Measurements from ENCODE around the gene NUP188. TPM values are rescaled to one million over a fixed set of nuclear protein-coding genes. Genes with fewer than 3 reads are reported as not detected.

NUP188 gene
- total RNA-seq, 1 donor: 30.0 TPM

DNA sequence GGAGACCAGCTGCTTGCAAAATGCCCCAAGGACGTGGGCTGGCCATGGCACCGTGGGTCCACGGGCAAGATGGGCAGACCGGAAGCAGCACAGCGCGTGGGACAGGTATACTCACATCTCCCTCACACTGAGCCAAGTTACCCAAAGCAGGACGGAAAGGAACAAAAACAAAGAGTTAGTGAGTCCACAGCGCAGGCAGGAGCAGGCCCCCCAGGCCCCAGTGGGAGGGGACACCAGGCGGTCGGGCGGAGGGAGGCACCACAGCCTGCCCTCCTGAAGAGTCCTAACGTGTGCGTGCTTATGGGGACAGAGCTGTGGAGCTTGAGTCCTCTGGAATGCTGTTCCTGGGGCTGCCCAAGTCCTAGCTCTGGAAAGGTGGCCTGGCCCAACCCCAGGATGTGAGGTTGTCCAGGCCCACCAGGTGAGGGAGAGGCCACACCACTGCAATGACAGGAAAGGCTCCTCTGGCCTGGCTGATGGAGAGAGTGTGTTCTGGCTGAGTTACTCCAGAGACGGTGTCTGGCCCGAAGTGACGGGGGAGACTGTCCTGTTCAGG, 65.5 kb downstream of the NUP188 start:
- no peak overlapping the region for H3K27ac ChIP-seq (ENCODE audit: low read depth, low read length)
- no peak overlapping the region for H3K4me2 ChIP-seq (ENCODE audit: insufficient read depth, low read length)
- no peak overlapping the region for H3K4me3 ChIP-seq (ENCODE audit: insufficient read depth, low read length)
- H3K4me1 ChIP-seq (ENCODE audit: insufficient read depth, low read length): no peaks in the 10 kb centered on the region
- H3K27me3 ChIP-seq (ENCODE audit: insufficient read depth, low read length): no peaks in the 10 kb centered on the region
- no peaks in the 10 kb centered on the region for H3K9me3 ChIP-seq (ENCODE audit: low read depth, low read length)
- H3K36me3 ChIP-seq (ENCODE audit: insufficient read depth, low read length): peaks cover 5% of the 10 kb centered on the region
- H2AFZ ChIP-seq (ENCODE audit: low read length): no peak overlapping the region
- TF ChIP-seq, protein P1, sequence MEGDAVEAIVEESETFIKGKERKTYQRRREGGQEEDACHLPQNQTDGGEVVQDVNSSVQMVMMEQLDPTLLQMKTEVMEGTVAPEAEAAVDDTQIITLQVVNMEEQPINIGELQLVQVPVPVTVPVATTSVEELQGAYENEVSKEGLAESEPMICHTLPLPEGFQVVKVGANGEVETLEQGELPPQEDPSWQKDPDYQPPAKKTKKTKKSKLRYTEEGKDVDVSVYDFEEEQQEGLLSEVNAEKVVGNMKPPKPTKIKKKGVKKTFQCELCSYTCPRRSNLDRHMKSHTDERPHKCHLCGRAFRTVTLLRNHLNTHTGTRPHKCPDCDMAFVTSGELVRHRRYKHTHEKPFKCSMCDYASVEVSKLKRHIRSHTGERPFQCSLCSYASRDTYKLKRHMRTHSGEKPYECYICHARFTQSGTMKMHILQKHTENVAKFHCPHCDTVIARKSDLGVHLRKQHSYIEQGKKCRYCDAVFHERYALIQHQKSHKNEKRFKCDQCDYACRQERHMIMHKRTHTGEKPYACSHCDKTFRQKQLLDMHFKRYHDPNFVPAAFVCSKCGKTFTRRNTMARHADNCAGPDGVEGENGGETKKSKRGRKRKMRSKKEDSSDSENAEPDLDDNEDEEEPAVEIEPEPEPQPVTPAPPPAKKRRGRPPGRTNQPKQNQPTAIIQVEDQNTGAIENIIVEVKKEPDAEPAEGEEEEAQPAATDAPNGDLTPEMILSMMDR (IDR thresholded peaks at IDR 0.05; ENCODE audit: extremely low read depth, low read depth, low read length): no peak
- no peaks in the 10 kb centered on the region for H3K79me2 ChIP-seq (ENCODE audit: insufficient read depth, low read length)
- peak; percentile 80 for DNase-seq (ENCODE audit: insufficient read length, low spot score, missing footprints)
- H4K20me1 ChIP-seq (ENCODE audit: insufficient read depth, low read length): no peaks in the 10 kb centered on the region

DNA sequence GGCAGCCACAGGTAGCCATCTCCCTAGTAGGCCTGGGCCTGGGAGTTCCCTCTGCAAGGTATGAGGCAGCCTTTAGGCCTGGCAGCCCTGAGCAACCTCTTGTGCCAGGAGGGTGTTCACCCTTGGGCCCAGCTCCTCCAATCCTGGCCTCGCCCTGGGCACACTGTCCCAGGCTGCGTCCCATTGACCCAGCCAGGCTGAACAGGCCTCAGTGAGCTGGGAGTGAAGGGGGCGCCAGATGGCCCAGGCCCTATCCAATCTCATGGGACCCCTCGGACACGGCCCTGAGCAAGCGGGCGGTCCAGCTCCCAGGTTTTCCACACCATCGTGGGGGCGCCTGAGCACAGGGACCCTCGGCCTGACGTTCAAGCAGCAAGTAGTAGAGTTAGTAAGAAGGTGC, 66.2 kb downstream of the NUP188 start:
- Histone ChIP-seq H3K4me3 (ENCODE audit: insufficient read depth, low read length) (no peak overlapping the region), H3K36me3 (ENCODE audit: insufficient read depth, low read length) (peaks cover 5% of the 10 kb centered on the region), H3K27me3 (ENCODE audit: insufficient read depth, low read length) (no peaks in the 10 kb centered on the region), H3K4me1 (ENCODE audit: insufficient read depth, low read length) (no peaks in the 10 kb centered on the region), H3K4me2 (ENCODE audit: insufficient read depth, low read length) (no peak overlapping the region), H3K9me3 (ENCODE audit: low read depth, low read length) (no peaks in the 10 kb centered on the region), H3K79me2 (ENCODE audit: insufficient read depth, low read length) (no peaks in the 10 kb centered on the region), H3K27ac (ENCODE audit: low read depth, low read length) (no peak overlapping the region), H4K20me1 (ENCODE audit: insufficient read depth, low read length) (no peaks in the 10 kb centered on the region), H2AFZ (ENCODE audit: low read length) (no peak overlapping the region)
- TF ChIP-seq, protein P1 (IDR thresholded peaks at IDR 0.05; ENCODE audit: extremely low read depth, low read depth, low read length): no peak
- peak; percentile 76 for DNase-seq (ENCODE audit: insufficient read length, low spot score, missing footprints)

DNA sequence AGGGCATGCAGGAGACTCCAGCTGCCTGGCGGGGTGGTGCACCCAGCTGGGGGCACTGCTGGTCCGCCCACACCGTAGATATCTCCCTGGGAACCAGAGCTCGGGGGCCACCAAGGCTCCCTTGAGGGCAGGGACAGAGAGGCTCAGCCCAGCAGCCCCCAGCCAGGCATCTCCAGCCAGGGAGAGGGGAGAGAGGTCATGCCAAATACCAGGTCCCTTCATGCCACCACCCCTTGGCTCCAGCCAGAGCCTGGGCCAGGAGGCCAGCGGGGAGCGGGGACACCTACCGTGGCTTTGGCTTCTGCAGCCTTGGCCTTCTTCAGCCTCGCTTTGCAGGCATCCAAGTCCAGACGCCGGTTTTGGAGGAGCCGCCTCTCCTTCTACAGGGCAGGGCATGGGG, 66.6 kb downstream of the NUP188 start:
- Histone ChIP-seq H3K4me2 (ENCODE audit: insufficient read depth, low read length) (no peak overlapping the region), H2AFZ (ENCODE audit: low read length) (no peak overlapping the region), H3K27me3 (ENCODE audit: insufficient read depth, low read length) (no peaks in the 10 kb centered on the region), H3K9me3 (ENCODE audit: low read depth, low read length) (no peaks in the 10 kb centered on the region), H3K36me3 (ENCODE audit: insufficient read depth, low read length) (peaks cover 5% of the 10 kb centered on the region), H3K4me3 (ENCODE audit: insufficient read depth, low read length) (no peak overlapping the region), H4K20me1 (ENCODE audit: insufficient read depth, low read length) (no peaks in the 10 kb centered on the region), H3K79me2 (ENCODE audit: insufficient read depth, low read length) (no peaks in the 10 kb centered on the region), H3K27ac (ENCODE audit: low read depth, low read length) (no peak overlapping the region), H3K4me1 (ENCODE audit: insufficient read depth, low read length) (no peaks in the 10 kb centered on the region)
- peak; percentile 65 for DNase-seq (ENCODE audit: insufficient read length, low spot score, missing footprints)
- TF ChIP-seq, protein P1 (IDR thresholded peaks at IDR 0.05; ENCODE audit: extremely low read depth, low read depth, low read length): no peak

DNA sequence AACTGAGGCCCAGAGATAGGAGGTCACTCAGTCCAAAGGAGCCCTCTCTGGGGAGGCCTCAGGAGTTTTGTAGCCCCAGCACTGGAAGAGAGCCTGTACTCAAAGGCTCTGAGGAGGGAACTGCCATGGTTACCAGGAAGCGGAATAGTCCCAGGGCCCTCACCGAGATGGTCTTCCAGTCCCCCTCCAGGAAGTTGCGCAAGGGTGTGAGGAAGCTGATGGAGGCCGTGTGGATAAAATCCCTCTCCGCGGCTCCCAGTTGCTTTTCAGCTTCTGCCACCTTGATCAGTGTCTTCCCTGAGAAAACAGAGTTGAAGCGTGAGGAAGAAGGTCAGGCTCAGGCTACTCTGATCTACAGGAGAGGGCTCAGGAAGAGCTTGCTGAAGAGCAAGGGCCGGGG, 67.1 kb downstream of the NUP188 start:
- Histone ChIP-seq H3K9me3 (ENCODE audit: low read depth, low read length) (no peaks in the 10 kb centered on the region), H3K4me1 (ENCODE audit: insufficient read depth, low read length) (no peaks in the 10 kb centered on the region), H3K4me3 (ENCODE audit: insufficient read depth, low read length) (no peak overlapping the region), H3K36me3 (ENCODE audit: insufficient read depth, low read length) (peaks cover 5% of the 10 kb centered on the region), H3K79me2 (ENCODE audit: insufficient read depth, low read length) (no peaks in the 10 kb centered on the region), H3K4me2 (ENCODE audit: insufficient read depth, low read length) (no peak overlapping the region), H3K27ac (ENCODE audit: low read depth, low read length) (no peak overlapping the region), H3K27me3 (ENCODE audit: insufficient read depth, low read length) (no peaks in the 10 kb centered on the region), H2AFZ (ENCODE audit: low read length) (no peak overlapping the region), H4K20me1 (ENCODE audit: insufficient read depth, low read length) (no peaks in the 10 kb centered on the region)
- DNase-seq (ENCODE audit: insufficient read length, low spot score, missing footprints): peak; percentile 8
- TF ChIP-seq, protein P1 (IDR thresholded peaks at IDR 0.05; ENCODE audit: extremely low read depth, low read depth, low read length): no peak

Measured in osteoblast (primary cell).